Psoas muscle (tissue), 8 donors: Measurements from ENCODE around the gene SLC8B1. TPM values are rescaled to one million over a fixed set of nuclear protein-coding genes. Genes with fewer than 3 reads are reported as not detected.

ENCODE experiments used
- ATAC-seq, 4 donors: fragments of 200-7000 bp; cut with Tn5 transposase; one replicate each; pipeline ENCODE4 v1.9.1; 2020; ENCODE audit warnings: moderate library complexity in 3 of 4, mild to moderate bottlenecking in 2 of 4
- DNase-seq, 2 donors: peaks; one replicate each; pipeline ENCODE4 v3.0.0-alpha.2; 2020
- H3K27ac ChIP-seq: fragments of 200-600 bp; one replicate; pipeline ENCODE4 v1.8.0; 2022
- H3K27me3 ChIP-seq, 3 donors: fragments of 200-600 bp in 1 of 3; one replicate each; pipeline versions ENCODE4 v1.6.1 to v1.8.0; 2013 to 2022; ENCODE audit warnings: low read length in 2 of 3, mild to moderate bottlenecking in 2 of 3, moderate library complexity in 1 of 3; ENCODE audit not compliant: insufficient read depth in 3 of 3
- H3K36me3 ChIP-seq, 2 donors: fragments of 200-600 bp in 1 of 2; one replicate each; pipeline versions ENCODE4 v1.6.1 to v1.8.0; 2013 to 2022; ENCODE audit warnings: low read depth in 1 of 2, mild to moderate bottlenecking in 1 of 2, moderate library complexity in 1 of 2; ENCODE audit not compliant: insufficient read depth in 1 of 2
- H3K4me1 ChIP-seq: fragments of 200-600 bp; one replicate; pipeline ENCODE4 v1.8.0; 2022
- H3K4me3 ChIP-seq: fragments of 200-600 bp; one replicate; pipeline ENCODE4 v1.8.0; 2022; ENCODE audit warnings: mild to moderate bottlenecking
- H3K9me3 ChIP-seq: fragments of 200-600 bp; one replicate; pipeline ENCODE4 v1.8.0; 2022
- WGBS, 3 donors: extraction: QIAGEN DNeasy Blood & Tissue Kit; methylation state at CpG; one replicate each; pipeline versions ENCODE4 v1.1.6 to v1.1.7; 2013; 5-methylcytosine and 5-hydroxymethylcytosine counted together
- intact Hi-C, 2 donors: fragments of 100-400 bp; cut with DNase I; formaldehyde crosslinking; loops; one replicate each; pipeline versions ENCODE4 v1.11.0 to v1.14.2; 2022
- polyA plus RNA-seq, 3 donors: library from polyadenylated mRNA; stranded (reverse); fragments of 200-250 nt; gene quantifications; one replicate each; pipeline ENCODE4 v1.2.3, GENCODE V29; 2013
- total RNA-seq, 4 donors: library from RNA; stranded (reverse); fragmentation: NEBNext Ultra II Directional in 2 of 4; extraction: Animal tissue kit (Norgen Biotek cat#: 25700) in 2 of 4; gene quantifications; one replicate each; pipeline versions ENCODE4 v1.2.1 to v1.2.4, GENCODE V29; 2021 to 2023
- TF ChIP-seq, protein P1 (sequence below): fragments of 200-600 bp; IDR thresholded peaks from one replicate; pipeline ENCODE4 v1.8.0; 2022; ENCODE audit warnings: antibody characterized with exemption
- donor health status: healthy with polysubstance abuse.
- donor health status: DM: no; HTN: no; CAD: no; lungs with moderate emphysema.
- donor health status: Bipolar disorder and iron deficiency.
- donor health status: healthy.
- donor health status: DM: yes; HTN: yes; CAD: no.
- donor health status: DM: no; HTN: no; CAD: no.
- donor health status: DM: no; HTN: no; CAD: no.
- donor health status: DM: yes; HTN: yes; CAD: no.

Gene SLC8B1
- total and polyA plus RNA-seq, 7 donors = 5.7 to 10.3 (median 9.2) TPM

DNA sequence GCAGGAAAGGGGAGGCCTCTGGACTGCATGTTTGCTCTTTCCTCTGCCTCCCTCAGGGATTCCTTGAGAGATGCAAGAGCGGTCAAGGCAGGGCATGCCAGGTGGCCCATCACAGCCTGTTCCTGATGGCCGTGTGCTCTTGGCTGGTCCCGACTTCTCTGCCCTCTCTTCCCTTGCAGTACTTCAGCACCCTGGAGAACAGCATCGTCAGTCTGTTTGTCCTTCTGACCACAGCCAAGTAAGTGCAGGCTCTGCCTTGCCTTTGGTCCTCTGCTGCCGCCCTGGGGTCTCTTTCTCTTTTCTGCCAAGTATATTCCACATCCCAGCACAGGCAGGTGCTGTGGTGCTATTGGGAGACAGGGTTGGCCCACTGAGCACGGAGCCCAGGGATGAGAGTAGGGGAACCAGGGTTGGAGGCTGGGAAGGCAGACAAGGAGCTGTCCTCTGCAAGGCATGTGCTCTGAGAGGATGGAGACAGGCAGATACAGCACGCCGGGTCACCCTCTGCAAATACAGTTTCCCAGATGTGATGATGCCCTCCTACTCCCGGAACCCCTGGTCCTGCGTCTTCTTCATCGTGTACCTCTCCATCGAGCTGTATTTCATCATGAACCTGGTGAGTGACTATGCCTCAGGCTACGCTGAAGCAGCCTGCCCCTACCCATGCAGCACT lies 61.7 kb downstream of the SLC8B1 start:
- intact Hi-C loops = loop anchor here in 1 of 2 donors (5.0 kb wide), 1 partner anchor 76 kb away; no protein-coding TSS in a partner anchor
- peak overlapping the region; percentile 83 for H3K27ac ChIP-seq

DNA sequence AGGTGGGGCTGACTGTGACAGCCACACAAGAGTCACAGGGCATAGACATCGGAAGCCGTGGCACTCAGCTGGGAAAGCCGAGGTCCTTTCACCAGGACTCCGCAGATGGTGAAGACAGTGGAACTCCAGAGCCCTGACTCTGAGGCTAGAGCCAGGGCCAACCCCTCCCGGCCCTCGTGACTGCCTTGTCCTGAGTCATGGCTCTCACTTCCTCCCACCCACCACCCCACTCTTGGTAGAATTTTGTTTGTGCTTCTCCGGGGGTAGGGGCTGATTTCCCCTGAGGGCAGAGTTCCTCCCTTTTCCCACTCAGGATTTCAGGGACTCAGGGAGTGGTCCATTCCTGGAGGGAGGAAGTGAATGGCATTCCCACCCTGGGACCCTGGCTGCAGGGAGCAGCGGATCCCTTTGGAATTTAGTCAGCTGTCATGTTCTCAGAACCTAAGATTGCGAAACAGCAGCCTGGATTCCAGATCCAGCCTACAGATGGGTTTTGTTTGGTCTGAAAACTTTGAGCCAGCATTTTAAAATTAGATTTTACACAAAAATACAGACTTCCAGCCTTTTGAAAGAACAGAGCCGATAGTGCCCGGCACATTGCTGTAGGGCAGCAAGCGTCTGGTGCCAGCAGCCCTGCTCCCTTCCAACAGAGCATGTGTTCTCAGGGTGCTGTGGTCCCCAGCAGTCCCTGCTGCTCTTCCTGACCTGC lies 62.9 kb downstream of the SLC8B1 start:
- Histone ChIP-seq H3K36me3 (peaks cover 2 to 87% of the 10 kb centered on the region in 2 donors), H3K4me3 (peak overlapping the region; percentile 27), H3K27me3 (no peaks in the 10 kb centered on the region), H3K27ac (peak overlapping the region; percentile 83), H3K4me1 (peaks cover 25% of the 10 kb centered on the region), H3K9me3 (no peaks in the 10 kb centered on the region)
- DNase-seq = peak; percentile 88 to 91
- ATAC-seq = peak; percentile 95 to 97 (median 96)
- intact Hi-C loops = loop anchor here in 1 of 2 donors (5.0 kb wide), 1 partner anchor 75 kb away; no protein-coding TSS in a partner anchor
- TF ChIP-seq, protein P1, sequence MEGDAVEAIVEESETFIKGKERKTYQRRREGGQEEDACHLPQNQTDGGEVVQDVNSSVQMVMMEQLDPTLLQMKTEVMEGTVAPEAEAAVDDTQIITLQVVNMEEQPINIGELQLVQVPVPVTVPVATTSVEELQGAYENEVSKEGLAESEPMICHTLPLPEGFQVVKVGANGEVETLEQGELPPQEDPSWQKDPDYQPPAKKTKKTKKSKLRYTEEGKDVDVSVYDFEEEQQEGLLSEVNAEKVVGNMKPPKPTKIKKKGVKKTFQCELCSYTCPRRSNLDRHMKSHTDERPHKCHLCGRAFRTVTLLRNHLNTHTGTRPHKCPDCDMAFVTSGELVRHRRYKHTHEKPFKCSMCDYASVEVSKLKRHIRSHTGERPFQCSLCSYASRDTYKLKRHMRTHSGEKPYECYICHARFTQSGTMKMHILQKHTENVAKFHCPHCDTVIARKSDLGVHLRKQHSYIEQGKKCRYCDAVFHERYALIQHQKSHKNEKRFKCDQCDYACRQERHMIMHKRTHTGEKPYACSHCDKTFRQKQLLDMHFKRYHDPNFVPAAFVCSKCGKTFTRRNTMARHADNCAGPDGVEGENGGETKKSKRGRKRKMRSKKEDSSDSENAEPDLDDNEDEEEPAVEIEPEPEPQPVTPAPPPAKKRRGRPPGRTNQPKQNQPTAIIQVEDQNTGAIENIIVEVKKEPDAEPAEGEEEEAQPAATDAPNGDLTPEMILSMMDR = no peak
- WGBS, 3 donors = 27 to 39% (median 29%) methylated on average over 12 of the region's 12 CpGs

More for the DNA sequence above, 61.7 kb downstream of the SLC8B1 start:
- ATAC-seq (no peak), DNase-seq (peak in 1 of 2 donors; percentile 49)
- WGBS, 3 donors = 76 to 90% (median 85%) methylated on average over 13 of the region's 13 CpGs
- peaks cover 4 to 87% of the 10 kb centered on the region in 2 donors for H3K36me3 ChIP-seq
- no peak overlapping the region for H3K4me3 ChIP-seq
- no peaks in the 10 kb centered on the region for H3K27me3 ChIP-seq
- H3K9me3 ChIP-seq = no peaks in the 10 kb centered on the region
- TF ChIP-seq, protein P1 = no peak
- peaks cover 25% of the 10 kb centered on the region for H3K4me1 ChIP-seq

DNA sequence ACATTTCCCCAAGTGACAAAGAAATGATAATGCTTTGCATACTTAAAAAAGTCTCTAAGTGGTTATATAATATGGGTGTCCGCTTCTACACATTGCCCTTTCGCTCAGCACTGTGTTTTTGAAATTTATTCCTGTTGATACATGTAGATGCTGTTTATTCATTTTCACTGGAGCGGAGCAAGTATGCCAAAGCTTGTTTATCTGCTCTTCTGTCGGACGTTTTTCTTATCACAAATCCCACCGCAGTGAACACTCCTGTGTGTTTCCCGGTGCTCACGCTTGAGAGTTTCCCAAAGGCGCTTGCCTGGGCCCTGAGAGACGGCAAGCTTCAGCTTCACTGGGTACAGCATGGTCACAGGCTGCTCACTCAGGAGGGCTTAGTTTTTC lies 63.5 kb downstream of the SLC8B1 start:
- no peaks in the 10 kb centered on the region for H3K9me3 ChIP-seq
- TF ChIP-seq, protein P1 = no peak
- 63 to 68% (median 65%) methylated on average over 10 of the region's 10 CpGs for WGBS, 3 donors
- no peak for DNase-seq
- ATAC-seq = no peak
- intact Hi-C loops = loop anchor here in 1 of 2 donors (5.0 kb wide), 1 partner anchor 74 kb away; no protein-coding TSS in a partner anchor
- peaks cover 25% of the 10 kb centered on the region for H3K4me1 ChIP-seq
- H3K4me3 ChIP-seq = peak overlapping the region; percentile 27
- H3K27ac ChIP-seq = peak overlapping the region; percentile 83
- H3K27me3 ChIP-seq = no peaks in the 10 kb centered on the region
- H3K36me3 ChIP-seq = peaks cover 0 to 87% of the 10 kb centered on the region in 2 donors

DNA sequence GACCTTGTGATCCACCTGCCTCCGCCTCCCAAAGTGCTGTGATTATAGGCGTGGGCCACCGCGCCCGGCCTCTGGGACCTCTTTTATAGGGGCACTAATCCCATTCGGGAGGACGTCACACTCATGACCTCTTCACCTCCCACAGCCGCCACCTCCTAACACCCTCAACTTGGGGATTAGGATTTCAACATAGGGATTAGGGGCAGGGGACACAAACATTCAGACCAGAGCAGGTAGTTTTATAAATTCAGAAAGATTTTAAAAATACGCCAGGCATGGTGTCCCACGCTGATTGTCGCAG lies 64.2 kb downstream of the SLC8B1 start:
- ATAC-seq = no peak

More for the DNA sequence above, 64.2 kb downstream of the SLC8B1 start:
- no peaks in the 10 kb centered on the region for H3K9me3 ChIP-seq
- 93 to 95% (median 93%) methylated on average over 11 of the region's 11 CpGs for WGBS, 3 donors
- no peak overlapping the region for H3K4me3 ChIP-seq
- intact Hi-C loops = loop anchor here in 1 of 2 donors (5.0 kb wide), 1 partner anchor 73 kb away; no protein-coding TSS in a partner anchor
- H3K27ac ChIP-seq = peak overlapping the region; percentile 83
- peaks cover 25% of the 10 kb centered on the region for H3K4me1 ChIP-seq
- peak in 1 of 2 donors; percentile 47 for DNase-seq
- TF ChIP-seq, protein P1 = no peak
- H3K27me3 ChIP-seq = no peaks in the 10 kb centered on the region
- peaks cover 0 to 87% of the 10 kb centered on the region in 2 donors for H3K36me3 ChIP-seq
